ENCODE results near the gene KSR1.

GRCh38 chr17:27518048-27518447 lies 61.8 kb downstream of the KSR1 start:
- TF ChIP-seq CTCF (IDR thresholded peaks at IDR 0.05), result no peak
- no peak for TF ChIP-seq POLR2A (IDR thresholded peaks at IDR 0.05)

Measured in uterus (tissue), 2 donors.